Stomach (tissue), 9 donors: ENCODE data around the gene SIX5. TPM values are rescaled to one million over a fixed set of nuclear protein-coding genes. Genes with fewer than 3 reads are reported as not detected.

Source experiments
- DNase-seq, 2 donors: peaks; one replicate each; pipeline versions ENCODE4 v3.0.0 to v3.0.0-alpha.2; 2013 to 2019
- H3K27ac ChIP-seq, 5 donors: fragments of 200-600 bp in 4 of 5; sonication (generic) in 4 of 5; one replicate each; pipeline ENCODE4 v1.5.1; 2013 to 2019; ENCODE audit warnings: mild to moderate bottlenecking in 1 of 5, moderate library complexity in 1 of 5
- H3K27me3 ChIP-seq, 3 donors: fragments of 200-600 bp; sonication (generic); one replicate each; pipeline ENCODE4 v1.5.1; 2017 to 2019; ENCODE audit warnings: mixed run types in 1 of 3
- H3K36me3 ChIP-seq, 4 donors: fragments of 200-600 bp; sonication (generic); 1 replicate in 3 of 4; 2 replicates in 1 of 4; pipeline ENCODE4 v1.5.1; 2016 to 2019
- H3K4me1 ChIP-seq, 4 donors: fragments of 200-600 bp; sonication (generic); one replicate each; pipeline ENCODE4 v1.5.1; 2016 to 2019
- H3K4me3 ChIP-seq, 4 donors: fragments of 200-600 bp; sonication (generic) in 3 of 4; one replicate each; pipeline ENCODE4 v1.5.1; 2016 to 2019; ENCODE audit warnings: mild to moderate bottlenecking in 1 of 4
- H3K9me3 ChIP-seq, 4 donors: fragments of 200-600 bp; sonication (generic); one replicate each; pipeline ENCODE4 v1.5.1; 2016 to 2019
- CTCF ChIP-seq, 7 experiments: fragments of 450-650 bp in 4 of 7; fragments of 200-600 bp in 3 of 7; sonication (generic) in 3 of 7; IDR thresholded peaks; one replicate each; pipeline ENCODE4 v1.5.1; 2016 to 2019; ENCODE audit warnings: antibody characterized with exemption in 7 of 7, control low read depth in 2 of 7, mild to moderate bottlenecking in 1 of 7
- EP300 ChIP-seq: sonication (generic); formaldehyde crosslinking; IDR thresholded peaks from one replicate; pipeline ENCODE4 v1.6.1; 2017; ENCODE audit warnings: antibody characterized with exemption
- POLR2A ChIP-seq, 4 donors: fragments of 450-650 bp; IDR thresholded peaks; one replicate each; pipeline ENCODE4 v1.6.1; 2016; ENCODE audit warnings: antibody characterized with exemption in 4 of 4, control low read depth in 2 of 4, mild to moderate bottlenecking in 1 of 4, moderate library complexity in 1 of 4
- POLR2AphosphoS5 ChIP-seq, 3 donors: sonication (generic); formaldehyde crosslinking; IDR thresholded peaks; one replicate each; pipeline ENCODE4 v1.6.1; 2016; ENCODE audit warnings: antibody characterized with exemption in 3 of 3
- WGBS, 5 donors: extraction: QIAGEN DNeasy Blood & Tissue Kit in 3 of 5; methylation state at CpG; one replicate each; pipeline versions ENCODE4 v1.1.5 to v1.1.7; 2013 to 2018; 5-methylcytosine and 5-hydroxymethylcytosine counted together
- intact Hi-C: fragments of 100-400 bp; cut with DNase I; formaldehyde crosslinking; loops from one replicate; pipeline ENCODE4 v1.15.1; 2023; ENCODE audit warnings: low total_unique reads
- polyA plus RNA-seq, 3 donors: library from polyadenylated mRNA; stranded (reverse); fragments of 200-250 nt; gene quantifications; one replicate each; pipeline ENCODE4 v1.2.3, GENCODE V29; 2013
- total RNA-seq, 5 donors: library from RNA; depleted of rRNA; stranded (reverse); fragments of >200 nt; gene quantifications; one replicate each; pipeline versions ENCODE4 v1.1.0 to v1.2.3, GENCODE V29; 2014 to 2016
- donor health status: healthy with polysubstance abuse.
- donor health status: Bipolar disorder and iron deficiency.
- donor health status: healthy.

Gene SIX5
- total and polyA plus RNA-seq, 8 donors = 4.0 to 39.1 (median 19.9) TPM

DNA sequence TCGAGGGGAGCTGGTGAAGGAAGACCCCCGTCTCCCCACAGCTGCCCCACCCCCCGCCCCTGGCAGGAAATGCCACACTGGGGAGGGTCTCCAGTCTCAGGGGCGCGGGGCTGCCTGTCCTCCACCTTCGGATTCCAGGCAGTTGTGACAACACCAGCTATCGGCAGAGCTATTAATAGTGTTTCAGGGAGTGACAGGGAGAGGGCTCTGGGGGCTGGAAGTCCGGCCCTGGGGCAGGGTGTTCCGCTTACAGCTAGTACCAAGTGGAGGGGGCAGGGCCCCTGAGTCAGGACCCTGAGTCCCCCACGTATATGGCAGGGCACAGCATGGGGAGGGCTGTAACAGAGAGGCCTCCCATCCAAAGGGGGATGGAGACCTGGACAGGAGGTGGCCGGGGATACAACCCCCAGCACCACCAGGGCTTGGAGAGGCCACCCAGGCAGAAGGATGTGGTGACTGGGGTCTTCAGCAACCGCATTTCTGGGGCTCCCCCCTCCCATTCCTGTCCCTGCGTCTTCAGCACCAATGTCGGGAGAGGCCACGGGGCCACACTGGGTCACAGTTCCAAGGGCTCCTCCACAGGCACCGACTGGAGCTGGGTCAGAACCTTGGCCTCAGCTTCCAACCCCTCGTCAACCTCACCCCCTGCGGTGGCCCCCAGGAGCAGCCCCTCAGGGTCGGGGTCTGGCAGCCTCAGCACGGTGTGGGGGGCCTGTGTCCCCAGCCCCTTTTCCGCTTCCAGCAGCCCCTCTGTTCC is 3.9 kb downstream of the SIX5 start:
- Histone ChIP-seq H3K9me3 (no peaks in the 10 kb centered on the region), H3K4me1 (peaks cover 33 to 58% (median 51%) of the 10 kb centered on the region in 4 donors), H3K27ac (peak overlapping the region in 4 of 5 donors; percentile 89 to 97 (median 94)), H3K27me3 (peaks cover 0 to 20% (median 0%) of the 10 kb centered on the region in 3 donors), H3K36me3 (no peaks in the 10 kb centered on the region), H3K4me3 (no peak overlapping the region)
- 48 to 61% (median 51%) methylated on average over 17 to 21 of the region's 21 CpGs for WGBS, 5 donors
- intact Hi-C loops = no loop called here
- DNase-seq = peak in 1 of 2 donors; percentile 58
- TF ChIP-seq POLR2AphosphoS5 (IDR thresholded peaks at IDR 0.05) = no peak

DNA sequence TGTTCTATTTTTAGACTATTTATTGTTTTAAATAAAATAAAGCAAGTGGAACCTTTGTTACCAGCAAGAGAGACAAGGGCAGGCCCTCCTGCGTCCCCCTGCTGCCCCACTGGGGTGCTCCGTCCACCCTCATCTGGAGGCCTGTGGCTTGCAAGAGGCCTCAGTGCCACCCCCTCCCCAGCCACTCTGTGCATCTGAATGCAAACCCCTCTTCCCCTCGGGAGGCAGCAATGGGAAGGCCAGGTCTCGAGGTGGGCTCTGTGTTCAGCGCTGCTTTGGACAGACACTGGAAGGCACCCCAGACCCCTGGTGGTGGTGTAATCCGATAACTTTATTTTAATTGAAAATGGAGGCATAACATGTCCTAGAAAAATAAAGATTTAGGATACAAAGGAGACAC is 4.6 kb downstream of the SIX5 start:
- H3K27ac ChIP-seq = peak overlapping the region in 4 of 5 donors; percentile 89 to 97 (median 94)
- no peak for DNase-seq
- peaks cover 0 to 20% (median 0%) of the 10 kb centered on the region in 3 donors for H3K27me3 ChIP-seq
- intact Hi-C loops = no loop called here
- WGBS, 5 donors = 49 to 70% (median 52%) methylated on average over 6 of the region's 6 CpGs
- H3K4me1 ChIP-seq = peaks cover 33 to 51% (median 48%) of the 10 kb centered on the region in 4 donors
- no peaks in the 10 kb centered on the region for H3K36me3 ChIP-seq
- H3K4me3 ChIP-seq = no peak overlapping the region
- H3K9me3 ChIP-seq = no peaks in the 10 kb centered on the region
- no peak for TF ChIP-seq POLR2A (IDR thresholded peaks at IDR 0.05)
- TF ChIP-seq POLR2AphosphoS5 (IDR thresholded peaks at IDR 0.05) = no peak
- TF ChIP-seq EP300 = no peak
- TF ChIP-seq CTCF (IDR thresholded peaks at IDR 0.05) = no peak

DNA sequence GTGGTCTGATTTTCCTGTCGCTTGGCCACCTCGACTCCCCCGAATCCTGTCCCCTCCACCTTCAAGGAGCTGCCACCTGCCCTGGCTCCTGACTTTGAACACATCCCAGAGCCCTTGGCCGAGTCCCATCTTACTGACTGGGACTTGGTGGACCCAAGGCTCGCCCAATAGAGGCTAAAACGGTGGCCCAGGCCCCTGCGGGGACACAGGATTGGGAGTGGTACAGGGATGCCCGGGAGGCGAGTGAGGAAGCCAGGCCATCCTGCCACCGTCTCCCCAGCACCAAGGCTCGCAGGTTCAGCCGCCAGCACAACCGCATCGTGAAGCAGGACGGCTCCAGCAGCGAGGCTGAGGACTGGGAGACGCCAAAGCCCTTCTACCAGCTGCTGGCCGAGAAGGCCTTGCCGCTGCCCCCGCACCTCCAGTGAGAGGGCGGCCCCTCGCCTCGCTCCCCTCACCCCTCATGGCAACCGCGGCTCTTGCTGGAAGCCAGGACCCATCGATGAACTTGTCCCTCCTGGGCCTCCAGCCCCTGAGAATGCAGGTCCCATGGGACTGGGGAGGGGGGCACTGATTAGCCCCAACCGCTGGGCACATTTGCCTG is 5.3 kb downstream of the SIX5 start:
- Histone ChIP-seq H3K36me3 (no peaks in the 10 kb centered on the region), H3K9me3 (no peaks in the 10 kb centered on the region), H3K27me3 (peaks cover 0 to 20% (median 0%) of the 10 kb centered on the region in 3 donors), H3K4me1 (peaks cover 33 to 49% (median 46%) of the 10 kb centered on the region in 4 donors), H3K4me3 (no peak overlapping the region), H3K27ac (peak overlapping the region in 2 of 5 donors; percentile 15 to 97)
- peak in 1 of 2 donors; percentile 52 for DNase-seq
- no peak for TF ChIP-seq EP300
- no peak for TF ChIP-seq POLR2A (IDR thresholded peaks at IDR 0.05)
- no peak for TF ChIP-seq CTCF (IDR thresholded peaks at IDR 0.05)
- TF ChIP-seq POLR2AphosphoS5 (IDR thresholded peaks at IDR 0.05) = no peak
- intact Hi-C loops = no loop called here
- 37 to 56% (median 45%) methylated on average over 20 to 27 of the region's 27 CpGs for WGBS, 5 donors

DNA sequence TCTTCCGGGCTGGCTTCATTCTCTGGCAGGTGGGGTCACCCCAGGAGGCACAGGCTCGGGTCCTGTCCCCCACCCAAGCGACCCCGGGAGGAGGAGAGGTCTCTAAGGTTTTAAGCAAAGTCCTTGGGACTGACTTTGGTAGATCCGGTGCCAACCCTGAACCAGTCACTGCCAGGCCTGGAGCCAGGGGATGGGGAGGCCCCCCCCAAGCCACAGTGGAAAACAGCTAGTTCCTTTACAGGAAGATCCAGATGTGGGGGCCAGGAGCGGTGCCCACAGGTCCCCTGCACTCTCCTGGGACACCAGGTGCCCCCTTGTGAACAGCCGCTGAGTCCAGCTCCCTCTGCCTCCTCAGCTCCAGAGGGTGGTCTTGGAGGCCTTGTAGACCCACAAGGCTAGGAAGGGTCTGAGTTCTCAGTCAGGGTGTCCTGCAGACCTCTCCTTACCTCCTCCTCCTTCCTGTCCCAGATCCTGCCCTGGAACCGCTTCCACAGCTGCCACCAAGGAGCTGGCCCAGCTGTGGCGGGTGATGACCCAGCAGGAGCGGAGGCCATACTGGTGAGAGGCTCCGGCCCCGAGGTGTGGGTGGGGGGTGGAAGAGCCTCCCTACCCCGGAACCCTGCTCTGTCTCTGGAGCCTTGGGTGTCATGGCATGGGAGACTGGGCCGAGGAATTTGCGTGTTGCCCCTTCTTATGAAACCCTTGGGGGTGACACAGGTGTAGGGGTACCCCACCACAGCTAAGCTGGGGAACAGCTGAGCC is 6.0 kb downstream of the SIX5 start:
- intact Hi-C loops = no loop called here
- Histone ChIP-seq H3K9me3 (no peaks in the 10 kb centered on the region), H3K27me3 (peaks cover 0 to 16% (median 0%) of the 10 kb centered on the region in 3 donors), H3K4me3 (no peak overlapping the region), H3K27ac (peak overlapping the region in 1 of 5 donors; percentile 97), H3K36me3 (no peaks in the 10 kb centered on the region), H3K4me1 (peaks cover 33 to 45% (median 44%) of the 10 kb centered on the region in 4 donors)
- TF ChIP-seq CTCF (IDR thresholded peaks at IDR 0.05) (no peak), POLR2A (IDR thresholded peaks at IDR 0.05) (no peak), POLR2AphosphoS5 (IDR thresholded peaks at IDR 0.05) (no peak), EP300 (no peak)
- 86 to 90% (median 88%) methylated on average over 7 to 15 of the region's 15 CpGs for WGBS, 5 donors
- DNase-seq = no peak
